OCI-LY1 (cell line): ENCODE data around the gene SLC25A1.

Experiments
- EZH2 ChIP-seq: fragments of 200-600 bp; sonication (generic), shearing (Covaris generic); IDR thresholded peaks from 2 replicates; pipeline ENCODE4 v1.8.0; 2017; ENCODE audit warnings: borderline replicate concordance, mixed run types, mild to moderate bottlenecking, antibody characterized with exemption, low read length, moderate library complexity, mixed read lengths
- TF ChIP-seq, protein P1 (sequence below): fragments of 200-600 bp; sonication (generic), shearing (Covaris generic); IDR thresholded peaks from 2 replicates; pipeline ENCODE4 v1.5.1; 2017; ENCODE audit warnings: mild to moderate bottlenecking, antibody characterized with exemption, low read length, moderate library complexity, mixed read lengths

DNA sequence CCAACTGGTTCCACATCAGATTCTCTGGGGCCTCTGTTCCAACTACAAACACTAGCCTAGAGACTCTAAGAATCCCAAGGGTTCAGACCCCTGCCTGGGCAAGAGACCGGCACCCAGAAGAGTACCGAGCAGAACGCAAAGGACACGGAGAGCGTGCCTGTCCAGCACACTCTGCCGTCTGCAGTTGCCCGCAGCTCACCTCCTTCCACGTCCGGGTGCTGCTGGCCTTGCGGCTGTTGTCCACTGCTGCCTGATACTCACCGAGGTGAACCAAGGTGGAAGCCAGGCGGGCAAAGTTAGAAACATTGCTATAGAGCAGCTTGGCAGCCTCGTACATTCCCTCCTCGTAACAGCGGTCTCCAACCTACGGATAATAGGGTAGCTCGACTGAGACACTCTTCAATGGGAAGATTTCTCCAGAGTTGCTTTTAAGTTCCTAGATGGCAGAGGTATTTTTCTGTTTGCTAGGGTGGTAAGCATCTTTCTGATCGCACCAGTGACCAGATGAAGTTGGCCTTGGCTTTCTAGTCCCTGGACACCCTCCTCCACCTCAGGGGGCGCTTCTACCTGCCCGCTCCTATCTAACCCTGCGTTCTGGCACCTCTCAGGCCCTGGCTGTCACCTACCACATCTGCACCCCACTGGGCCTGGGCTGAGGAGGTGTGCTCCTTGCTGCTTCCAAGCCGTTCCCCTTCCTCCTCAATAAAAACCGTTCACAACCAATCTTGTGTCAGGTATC, 22.8 kb upstream of the SLC25A1 start:
- TF ChIP-seq, protein P1, sequence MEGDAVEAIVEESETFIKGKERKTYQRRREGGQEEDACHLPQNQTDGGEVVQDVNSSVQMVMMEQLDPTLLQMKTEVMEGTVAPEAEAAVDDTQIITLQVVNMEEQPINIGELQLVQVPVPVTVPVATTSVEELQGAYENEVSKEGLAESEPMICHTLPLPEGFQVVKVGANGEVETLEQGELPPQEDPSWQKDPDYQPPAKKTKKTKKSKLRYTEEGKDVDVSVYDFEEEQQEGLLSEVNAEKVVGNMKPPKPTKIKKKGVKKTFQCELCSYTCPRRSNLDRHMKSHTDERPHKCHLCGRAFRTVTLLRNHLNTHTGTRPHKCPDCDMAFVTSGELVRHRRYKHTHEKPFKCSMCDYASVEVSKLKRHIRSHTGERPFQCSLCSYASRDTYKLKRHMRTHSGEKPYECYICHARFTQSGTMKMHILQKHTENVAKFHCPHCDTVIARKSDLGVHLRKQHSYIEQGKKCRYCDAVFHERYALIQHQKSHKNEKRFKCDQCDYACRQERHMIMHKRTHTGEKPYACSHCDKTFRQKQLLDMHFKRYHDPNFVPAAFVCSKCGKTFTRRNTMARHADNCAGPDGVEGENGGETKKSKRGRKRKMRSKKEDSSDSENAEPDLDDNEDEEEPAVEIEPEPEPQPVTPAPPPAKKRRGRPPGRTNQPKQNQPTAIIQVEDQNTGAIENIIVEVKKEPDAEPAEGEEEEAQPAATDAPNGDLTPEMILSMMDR = no peak
- TF ChIP-seq EZH2 = no peak
